Stimulated activated CD4-positive, alpha-beta T cell treated with anti-CD3 and anti-CD28 coated beads, Interleukin-1b, Interleukin-23, amount 100 ng/mL, for 1 hour (primary cell): ENCODE results near the gene PLCH1.

Experiments
- DNase-seq, 2 donors: peaks; one replicate each; pipeline ENCODE4 v3.0.0-alpha.2; 2020; ENCODE audit warnings: low read depth in 2 of 2

The PLCH1 gene

GRCh38 chr3:155377071-155377470, 367.8 kb downstream of the PLCH1 start:
- no peak for DNase-seq

DNA sequence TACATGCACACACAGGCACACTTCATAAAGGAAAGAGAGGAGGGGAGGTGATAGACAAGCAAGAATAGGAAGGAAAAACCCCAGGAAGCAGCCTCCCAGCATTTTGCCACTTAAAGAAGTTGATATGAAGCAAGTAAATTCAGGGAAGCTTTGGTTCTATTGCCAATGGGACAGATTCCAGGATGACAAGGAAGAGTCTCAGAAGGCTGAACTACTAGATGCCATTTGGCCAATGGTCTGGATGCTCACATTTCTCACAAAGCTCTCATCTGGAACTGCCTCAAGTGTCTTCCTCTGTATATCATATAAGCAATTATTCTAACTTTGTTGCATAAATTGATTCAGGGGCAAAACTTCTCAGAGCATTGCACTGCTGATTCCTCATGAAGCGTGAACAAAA, 372.6 kb downstream of the PLCH1 start:
- DNase-seq, result no peak

DNA sequence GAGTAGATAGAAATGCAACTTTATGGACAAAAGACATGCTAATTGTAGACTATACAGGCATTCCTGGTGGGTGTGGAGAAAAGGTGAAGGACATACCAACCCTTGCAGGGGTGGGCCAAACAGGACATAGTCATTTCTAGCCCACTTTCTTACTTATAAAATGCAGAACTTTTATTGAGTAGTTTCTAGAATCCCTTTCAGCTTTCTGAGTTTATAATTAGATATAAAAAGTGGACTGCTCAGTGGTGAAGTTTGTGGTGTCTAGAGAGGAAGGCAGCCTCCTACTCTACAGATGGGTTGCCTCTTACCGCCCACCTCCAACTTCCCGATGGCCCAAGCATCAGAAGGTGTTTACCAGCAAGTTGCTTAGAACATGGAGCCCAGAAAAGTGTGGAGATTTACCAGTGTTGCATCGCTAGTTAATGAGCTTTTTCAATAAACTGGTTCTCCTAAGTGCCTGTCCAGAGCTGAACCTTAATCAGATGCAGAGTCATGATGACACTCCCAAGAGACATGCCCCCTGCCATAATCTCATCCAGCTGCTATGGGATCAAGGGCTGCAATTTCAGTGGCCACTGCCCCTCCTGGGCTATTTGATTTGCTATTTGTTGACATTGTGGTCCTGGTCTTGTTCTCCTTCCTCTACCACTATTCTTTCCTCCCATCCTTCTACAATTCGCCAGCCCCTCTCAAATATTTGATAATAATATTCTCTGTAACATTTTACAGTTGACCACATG, 373.9 kb downstream of the PLCH1 start:
- no peak for DNase-seq

DNA sequence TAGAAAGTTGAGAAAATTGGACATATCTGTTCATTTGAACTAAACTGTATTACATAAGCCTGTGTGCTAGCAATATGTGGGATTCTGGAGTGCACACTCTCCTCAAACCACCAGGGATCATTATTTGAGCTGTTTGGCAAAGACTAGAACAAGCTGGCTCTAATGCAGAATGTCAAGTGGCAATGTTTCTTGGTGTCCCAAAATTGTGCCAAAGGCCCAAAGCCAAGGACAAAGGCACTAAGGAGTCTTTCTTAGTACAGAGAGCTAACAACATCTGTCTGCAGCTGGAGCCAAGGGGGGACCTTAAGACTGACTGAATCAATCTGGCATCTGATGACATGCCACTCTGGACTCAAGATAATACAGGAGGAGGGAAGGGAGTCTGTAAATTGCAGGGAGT, 374.7 kb downstream of the PLCH1 start:
- no peak for DNase-seq

DNA sequence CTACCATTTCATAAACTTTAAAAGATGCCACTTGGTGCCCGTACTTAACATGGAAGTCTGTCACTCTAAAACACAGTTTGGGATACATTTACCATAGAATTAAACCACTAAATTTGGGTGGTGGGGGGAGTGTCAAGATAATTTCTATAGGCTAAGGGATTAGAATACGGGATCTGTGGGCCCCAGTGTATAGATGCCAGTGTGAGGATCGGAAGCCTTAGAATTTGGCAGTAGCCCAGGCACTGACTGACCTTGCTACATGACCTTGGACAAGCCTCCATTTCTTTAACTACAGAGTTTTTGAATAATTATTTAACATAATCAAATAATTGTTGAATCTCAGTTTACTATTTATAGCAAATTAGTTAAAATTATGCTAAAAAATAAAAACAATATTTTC, 375.1 kb downstream of the PLCH1 start:
- DNase-seq, result no peak

GRCh38 chr3:155369244-155369643, 375.6 kb downstream of the PLCH1 start:
- no peak for DNase-seq

- no peak for DNase-seq
Observed at GRCh38 chr3:155368786-155369185, 376.1 kb downstream of the PLCH1 start.

DNA sequence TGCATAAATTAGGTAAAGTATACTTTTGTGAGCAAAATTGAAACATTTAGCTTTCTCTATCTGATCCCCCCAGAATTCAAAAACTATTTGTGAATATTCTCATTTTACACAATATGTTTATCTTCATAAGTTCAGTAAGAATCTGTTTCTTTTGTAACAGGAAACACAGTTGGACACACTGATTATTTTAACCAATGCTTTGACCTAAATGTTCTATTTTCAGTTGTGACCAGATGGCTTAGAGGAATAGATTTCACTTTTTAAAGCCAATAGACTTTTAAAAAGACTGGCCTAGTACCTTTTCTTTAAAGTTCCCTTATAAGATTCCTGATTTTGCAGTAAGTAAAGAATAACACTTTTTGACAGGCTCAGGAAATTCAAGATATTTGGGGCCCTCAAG, 377.4 kb downstream of the PLCH1 start:
- DNase-seq, result no peak

GRCh38 chr3:155365178-155365783, 379.6 kb downstream of the PLCH1 start:
- no peak for DNase-seq

- no peak for DNase-seq
Observed at GRCh38 chr3:155364492-155364891, 380.4 kb downstream of the PLCH1 start.

- no peak for DNase-seq
Observed at GRCh38 chr3:155363690-155364070, 381.2 kb downstream of the PLCH1 start.

GRCh38 chr3:155362808-155363689, 381.8 kb downstream of the PLCH1 start:
- no peak for DNase-seq

DNA sequence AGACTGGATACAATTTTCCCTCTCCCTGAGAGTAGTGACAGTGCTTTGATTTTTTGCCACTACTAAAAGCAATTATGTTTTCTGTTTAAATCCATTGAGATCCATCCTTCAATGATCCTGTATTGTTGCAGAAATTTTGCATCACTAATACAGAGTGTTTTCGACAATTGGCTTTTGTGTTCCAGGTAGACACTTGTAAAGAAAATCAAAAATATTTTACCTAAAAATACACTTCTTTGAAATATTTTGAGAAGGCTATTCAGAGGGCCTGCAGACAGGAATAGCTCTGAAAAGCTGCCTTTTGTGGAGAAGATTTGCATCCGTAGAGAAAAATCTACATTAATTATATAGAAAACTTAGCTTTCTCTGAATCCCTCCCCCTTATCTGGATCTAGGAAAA, 384.6 kb downstream of the PLCH1 start:
- no peak for DNase-seq

DNA sequence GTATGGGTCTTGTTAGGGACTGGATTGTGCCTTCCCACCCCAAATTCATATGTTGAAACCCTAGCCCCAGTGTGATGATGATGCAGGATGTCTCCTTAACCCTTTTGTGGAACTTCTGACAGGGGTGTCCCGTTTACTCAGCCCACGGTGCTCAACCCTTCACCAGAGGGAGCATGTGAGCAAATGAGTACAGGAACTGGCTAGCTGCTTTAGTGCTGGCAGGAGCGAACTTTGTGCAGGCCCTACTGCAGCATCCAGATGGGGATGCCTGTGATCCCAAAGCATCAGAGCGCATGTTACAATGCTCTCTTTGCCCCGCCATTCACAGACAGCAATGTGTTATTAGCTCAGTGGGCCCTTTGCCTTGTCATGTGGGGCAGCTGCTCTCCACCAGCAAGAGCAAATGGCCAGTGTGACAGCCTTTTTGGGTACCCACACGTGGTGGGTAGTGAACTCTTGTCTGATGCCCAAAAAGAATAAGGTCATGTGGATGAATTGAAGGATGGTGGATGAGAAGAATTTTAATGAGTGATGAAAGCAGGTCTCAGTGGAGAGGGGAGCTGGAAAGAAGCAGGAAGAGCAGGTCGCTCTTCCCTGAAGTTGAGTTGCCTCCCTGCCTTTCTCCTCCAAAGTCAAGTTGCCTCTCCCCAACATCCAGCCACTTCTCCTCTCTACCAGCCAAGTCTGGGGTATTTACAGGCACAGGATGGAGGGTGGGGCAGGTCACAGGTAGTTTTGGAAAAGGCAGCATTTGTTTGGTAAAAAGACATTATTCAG, 388.1 kb downstream of the PLCH1 start:
- DNase-seq, result no peak

DNA sequence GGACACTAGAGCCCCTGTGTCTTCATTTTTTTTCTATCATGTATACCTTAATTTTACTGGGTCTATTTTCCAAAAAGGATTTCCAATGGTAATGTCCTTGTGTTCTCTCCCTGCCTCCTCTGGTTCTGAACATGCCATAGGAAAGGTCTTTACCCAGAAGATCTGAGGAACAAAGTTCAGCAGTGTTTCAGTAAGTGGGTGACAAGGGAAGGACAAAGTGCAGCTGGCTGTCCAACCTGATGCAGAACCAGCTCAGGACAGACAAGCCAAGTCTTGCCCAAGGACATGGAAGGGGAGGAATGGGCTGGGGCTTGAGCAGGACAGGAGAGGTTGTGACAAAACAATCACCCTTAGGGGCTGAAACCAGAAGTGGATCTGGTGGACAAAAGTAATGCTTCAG, 390.2 kb downstream of the PLCH1 start:
- DNase-seq, result no peak

GRCh38 chr3:155352900-155353490, 391.9 kb downstream of the PLCH1 start:
- no peak for DNase-seq

DNA sequence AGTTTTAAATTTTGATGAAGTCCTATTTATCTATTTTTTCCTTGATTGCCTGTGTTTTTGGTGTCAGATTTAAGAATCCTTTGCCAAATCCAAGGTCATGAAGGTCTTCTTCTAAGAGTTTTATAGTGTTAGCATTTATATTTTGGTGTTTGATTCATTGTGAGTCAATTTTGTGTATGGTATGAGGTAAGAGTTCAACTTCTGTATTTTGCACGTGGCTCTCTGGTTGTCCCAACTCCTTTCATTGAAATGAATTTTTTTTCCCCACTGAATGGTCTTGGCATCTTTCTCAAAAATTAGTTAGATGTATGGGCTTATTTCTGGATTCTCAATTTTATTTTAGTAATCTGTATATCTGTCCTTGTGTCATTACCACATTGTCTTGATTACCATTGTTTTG, 394.3 kb downstream of the PLCH1 start:
- DNase-seq, result no peak

GRCh38 chr3:155347901-155348300, 397.0 kb downstream of the PLCH1 start:
- no peak for DNase-seq

GRCh38 chr3:155342344-155342743, 402.5 kb downstream of the PLCH1 start:
- DNase-seq, result no peak

DNA sequence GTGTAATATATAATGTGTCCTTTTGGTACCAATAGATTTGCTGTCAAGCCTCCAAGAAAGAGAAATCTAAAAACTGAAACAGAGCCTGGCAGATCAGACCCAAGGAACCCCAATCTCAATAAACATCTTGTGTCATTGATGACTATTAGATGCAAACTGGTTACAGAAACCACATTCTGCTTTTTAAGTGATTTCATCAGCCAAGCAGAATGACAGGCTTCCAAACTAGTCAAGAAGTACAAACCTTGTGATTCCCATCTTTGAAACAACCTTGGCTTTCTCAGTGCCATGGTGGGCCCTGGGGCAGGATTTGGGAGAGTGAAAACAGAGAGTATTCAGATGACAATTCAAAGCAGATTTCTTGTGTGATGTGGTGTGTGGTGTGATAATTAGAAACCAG, 405.8 kb downstream of the PLCH1 start:
- no peak for DNase-seq

DNA sequence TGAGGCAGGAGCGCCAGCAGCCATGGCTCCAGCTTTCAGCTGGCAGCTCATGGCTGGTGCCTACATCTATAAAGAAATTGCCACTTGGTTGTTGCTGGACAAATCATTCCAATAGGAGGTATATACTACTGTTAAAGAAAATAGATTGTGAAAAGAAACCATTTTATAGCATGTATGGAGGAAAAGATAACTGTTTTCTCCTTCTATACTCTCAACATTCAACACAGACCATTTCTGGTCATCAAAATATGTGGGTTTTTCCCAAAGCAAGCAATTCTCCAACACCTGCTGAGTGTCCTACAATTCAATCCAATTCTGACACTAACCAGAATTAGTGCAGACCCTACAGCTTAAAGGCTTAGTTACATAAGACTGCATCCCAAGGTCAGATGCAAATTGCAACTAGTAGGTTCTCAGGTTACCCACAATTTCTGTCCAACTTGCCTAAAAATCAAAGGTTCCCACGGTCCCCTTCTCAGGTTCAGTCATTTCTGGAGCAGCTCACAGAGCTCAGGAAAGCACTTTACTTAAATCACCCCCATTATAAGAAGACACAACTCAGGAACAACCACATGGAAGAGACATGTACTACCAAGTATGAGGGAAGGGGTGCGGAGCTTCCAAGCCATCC, 409.0 kb downstream of the PLCH1 start:
- no peak for DNase-seq
